HG03565 (cell line): ENCODE measurements around the gene KHDC1.
A peak's percentile ranks its signal among the peaks of the same experiment; 100 is the strongest.
"Not testable (repeated sequence)": the region's sequence is repeated elsewhere in the genome, so short reads cannot be mapped to it uniquely, and the experiment has no call there.

Experiments used
- ATAC-seq: cut with Tn5 transposase; IDR thresholded peaks from one replicate; pipeline ENCODE4 v1.9.1; 2021; ENCODE audit warnings: mild to moderate bottlenecking, moderate library complexity; ENCODE audit not compliant: unreplicated experiment

The KHDC1 gene, protein sequence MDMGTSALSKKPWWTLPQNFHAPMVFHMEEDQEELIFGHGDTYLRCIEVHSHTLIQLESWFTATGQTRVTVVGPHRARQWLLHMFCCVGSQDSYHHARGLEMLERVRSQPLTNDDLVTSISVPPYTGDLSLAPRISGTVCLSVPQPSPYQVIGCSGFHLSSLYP

DNA sequence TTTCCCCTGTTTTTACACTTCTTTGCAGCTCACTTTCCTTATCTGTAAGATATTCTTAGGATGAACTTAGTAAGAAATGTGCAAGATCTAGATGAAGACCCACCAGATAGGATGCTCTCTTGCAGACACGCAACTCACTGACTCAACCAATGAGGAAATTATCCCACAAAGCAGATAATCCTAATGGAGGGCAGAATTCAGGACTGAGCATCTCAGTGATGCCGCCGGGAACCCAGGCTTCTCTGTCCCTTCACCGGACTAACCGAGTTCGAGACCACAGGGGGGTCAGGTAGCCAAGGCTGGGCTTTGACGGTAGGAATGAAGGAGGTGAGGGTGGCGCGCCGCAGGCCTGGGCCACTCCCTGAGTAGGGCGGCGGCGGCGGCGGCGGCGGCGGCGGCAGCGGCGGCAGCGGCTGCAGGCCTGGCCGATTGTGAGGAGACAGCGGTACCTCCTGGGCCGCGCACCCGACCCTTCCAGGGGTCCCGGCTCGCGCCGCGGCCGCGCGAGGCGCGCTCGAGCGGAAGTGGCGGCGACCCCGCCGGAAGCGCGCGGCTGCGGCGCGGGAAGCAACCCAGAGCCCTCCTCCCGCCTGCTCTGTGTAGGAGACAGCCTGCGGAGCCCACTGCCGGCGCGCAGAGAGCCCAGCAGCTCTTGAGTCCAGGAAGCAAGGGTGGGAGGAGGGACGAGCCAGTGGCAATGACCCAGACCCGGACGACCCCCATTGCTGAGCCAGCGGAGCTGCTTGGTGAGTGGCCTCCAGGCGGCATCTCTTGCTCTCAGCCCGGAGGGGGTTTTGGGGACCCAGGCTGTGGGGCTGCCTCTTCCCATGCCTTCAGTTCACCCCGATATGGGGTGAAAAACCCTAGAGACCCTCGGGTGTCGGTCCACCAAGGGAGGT, at the start of gene KHDC1:
Gene KHDC1 (minus strand): TSS at position 526 of the 899 bp plus-strand sequence. CDS start 20,679 bp downstream, outside the sequence.
- ATAC-seq = peak; percentile 85

DNA sequence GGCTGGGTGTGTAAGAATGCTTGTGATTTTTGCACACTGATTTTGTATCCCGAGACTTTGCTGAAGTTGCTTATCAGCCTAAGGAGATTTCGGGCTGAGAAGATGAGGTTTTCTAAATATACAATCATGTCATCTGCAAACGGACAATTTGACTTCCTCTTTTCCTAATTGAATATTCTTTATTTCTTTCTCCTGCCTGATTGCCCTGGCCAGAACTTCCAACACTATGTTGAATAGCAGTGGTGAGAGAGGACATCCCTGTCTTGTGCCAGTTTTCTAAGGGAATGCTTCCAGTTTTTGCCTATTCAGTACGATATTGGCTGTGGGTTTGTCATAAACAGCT, 47.5 kb upstream of the KHDC1 start:
- ATAC-seq = not testable (repeated sequence)

DNA sequence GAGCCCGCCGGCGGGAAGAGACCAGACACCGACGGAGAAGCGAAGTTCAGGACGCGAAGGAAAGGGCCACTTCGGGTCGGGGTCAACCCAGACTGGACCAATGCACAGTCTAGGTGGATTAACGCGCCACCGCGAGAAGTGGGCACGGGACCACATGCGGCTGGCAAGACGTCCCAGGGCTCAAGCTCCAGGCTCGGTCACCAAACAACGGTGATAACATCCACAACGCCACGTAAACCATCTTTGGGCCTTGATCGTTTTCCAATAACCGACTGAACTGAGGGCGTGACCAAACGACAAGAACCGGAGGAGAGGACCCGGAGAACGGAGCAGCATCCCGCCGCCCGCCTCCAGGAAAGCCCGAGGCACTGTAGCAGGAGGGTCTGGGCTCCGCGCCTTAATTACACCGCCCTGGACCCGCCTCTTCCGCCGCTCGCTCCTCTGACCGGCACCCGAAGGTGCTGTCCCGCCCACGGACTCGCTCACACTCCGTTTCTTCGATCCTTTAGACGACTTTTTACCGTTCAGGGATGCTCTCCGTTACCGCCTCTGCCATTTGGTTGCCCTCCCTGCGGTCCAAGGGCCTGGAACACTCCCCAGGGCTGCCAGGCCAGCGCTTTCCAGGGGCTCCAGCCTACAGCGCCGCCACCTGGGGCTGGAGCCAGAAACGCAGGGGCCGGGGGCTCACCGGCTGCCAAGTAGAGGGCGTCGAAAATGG, 46.9 kb upstream of the KHDC1 start:
- peak; percentile 96 for ATAC-seq

DNA sequence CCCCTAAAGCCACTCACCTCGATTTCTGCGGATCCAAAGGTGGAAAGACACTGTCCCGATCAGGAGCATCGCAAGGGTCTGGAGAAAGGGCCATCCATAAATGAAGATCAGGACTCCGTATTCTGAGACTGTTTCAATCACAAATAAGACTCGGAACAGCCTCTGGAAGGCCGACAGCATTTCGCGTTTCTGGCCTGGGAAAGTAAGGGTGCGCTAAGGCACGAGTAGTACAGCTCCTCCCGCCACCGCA, 46.5 kb upstream of the KHDC1 start:
- ATAC-seq = no peak

DNA sequence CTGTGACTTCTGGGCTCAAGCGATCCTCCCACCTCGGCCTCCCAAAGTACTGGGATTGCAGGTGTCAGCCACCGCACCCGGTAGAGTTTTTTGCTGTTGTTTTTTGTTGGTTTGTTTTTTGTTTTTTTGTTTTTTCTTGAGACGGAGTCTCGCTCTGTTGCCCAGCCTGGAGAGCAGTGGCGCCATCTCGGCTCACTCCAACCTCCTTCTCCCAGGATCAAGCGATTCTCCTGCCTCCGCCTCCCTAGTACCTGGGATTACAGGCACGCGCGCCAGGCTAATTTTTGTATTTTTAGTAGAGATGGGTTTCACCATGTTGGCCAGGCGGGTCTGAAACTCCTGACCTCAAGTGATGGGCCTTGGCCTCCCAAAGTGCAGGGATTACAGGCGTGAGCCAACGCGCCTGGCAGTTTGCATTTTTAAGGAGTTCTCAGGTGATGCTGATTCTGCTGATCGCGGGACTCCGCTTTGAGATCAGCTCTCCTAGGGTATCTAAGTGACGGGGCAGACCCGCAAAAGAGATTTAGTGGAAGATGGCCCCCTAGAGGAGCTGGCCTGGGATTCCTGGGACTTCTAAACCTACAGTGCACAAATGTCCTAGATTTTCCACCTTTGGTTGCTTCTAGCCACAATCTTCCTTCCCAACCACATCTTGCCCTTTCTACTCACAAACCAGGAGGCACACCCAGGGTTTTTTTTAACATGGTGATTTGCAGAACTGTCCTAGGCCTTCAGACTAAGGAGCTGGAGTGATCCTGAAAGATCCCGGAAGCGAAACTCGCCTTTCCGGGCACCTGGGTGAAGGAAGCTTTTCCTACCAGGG, 45.9 kb upstream of the KHDC1 start:
- ATAC-seq = no peak

DNA sequence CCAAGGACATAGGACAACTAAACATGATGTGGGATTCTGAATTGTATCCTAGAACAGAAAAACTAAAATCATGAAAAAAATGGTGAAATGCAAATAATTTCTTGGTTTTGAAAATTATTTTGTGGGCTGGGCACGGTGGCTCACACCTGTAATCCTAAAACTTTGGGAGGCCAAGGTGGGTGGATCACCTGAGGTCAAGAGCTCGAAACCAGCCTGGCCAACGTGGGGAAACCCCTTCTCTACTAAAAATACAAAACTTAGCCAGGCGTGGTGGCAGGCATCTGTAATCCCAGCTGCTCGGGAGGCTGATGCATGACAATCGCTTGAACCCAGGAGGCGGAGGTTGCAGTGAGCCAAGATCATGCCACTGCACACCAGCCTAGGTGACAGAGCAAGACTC, 40.8 kb upstream of the KHDC1 start:
- not testable (repeated sequence) for ATAC-seq

DNA sequence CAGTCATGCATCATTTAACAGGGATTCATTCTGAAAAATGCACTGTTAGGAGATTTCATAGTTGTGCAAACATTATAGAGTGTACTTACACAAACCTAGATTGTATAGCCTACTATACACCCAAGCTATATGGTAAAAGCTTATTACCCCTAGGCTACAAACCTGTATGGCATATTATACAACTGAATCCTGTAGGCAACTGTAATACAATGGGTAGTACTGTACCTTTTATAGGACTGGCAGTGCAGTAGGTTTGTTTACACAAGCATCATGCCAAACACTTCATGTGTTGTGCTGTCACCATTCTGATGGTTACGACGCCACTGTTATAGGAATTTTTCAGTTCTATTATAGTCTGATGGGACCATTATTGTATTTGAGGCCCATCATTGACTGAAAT, 39.3 kb upstream of the KHDC1 start:
- ATAC-seq = no peak

DNA sequence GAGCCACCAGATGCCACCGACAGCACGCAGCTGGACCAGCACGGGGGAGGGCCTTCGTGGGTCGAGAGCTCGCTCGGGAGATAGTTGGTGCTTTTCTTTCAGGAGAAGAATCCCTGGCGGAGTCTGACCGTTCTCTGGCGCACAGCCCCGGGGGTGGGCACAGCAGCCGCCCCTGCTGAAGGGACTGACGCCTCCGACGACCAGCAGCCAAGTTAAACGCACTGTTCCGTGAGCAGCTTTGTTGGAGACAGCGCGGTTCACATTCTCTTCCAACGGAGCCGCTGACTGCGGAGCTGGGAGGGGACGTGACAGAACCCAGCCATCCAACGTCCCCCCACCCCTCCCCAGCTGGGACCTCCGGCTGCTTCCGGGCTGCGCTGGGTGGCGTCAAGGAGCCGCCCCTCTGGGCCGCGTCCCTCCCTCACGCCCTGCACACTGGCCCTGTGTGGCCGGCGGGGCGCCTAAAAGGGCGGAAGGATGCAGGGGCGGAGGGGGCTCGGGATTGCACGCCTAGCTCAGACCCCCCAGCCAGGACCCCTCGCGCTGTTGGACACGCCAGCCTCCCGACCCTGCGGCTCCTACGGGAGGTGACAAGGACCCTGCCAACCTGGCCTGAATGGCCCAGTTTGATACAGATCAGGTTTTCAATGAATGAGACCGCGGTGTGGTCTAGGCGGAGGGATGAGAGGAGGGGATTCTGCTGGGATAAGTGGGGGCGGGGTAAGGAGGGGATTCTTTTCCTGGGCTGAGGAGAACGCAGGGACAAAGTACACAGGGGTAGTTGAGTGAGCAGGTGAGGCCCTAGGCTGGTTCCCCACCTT, 36.4 kb upstream of the KHDC1 start:
- ATAC-seq = no peak

DNA sequence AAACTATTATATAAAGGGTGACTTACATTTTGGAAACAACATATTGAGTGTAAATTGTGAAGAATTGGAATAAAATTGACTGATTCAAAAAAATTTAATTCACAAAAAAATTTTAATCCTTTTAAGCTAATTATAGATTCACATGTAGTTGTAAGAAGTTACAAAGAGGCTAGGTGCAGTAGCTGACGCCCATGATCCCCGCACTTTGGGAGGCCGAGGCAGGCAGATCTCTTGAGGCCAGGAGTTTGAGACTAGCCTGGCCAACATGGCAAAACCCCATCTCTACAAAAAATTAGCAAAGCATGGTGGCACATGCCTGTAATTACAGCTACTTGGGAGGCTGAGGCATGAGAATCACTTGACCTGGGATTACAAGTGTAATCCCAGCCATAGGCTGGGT, 30.3 kb upstream of the KHDC1 start:
- no peak for ATAC-seq

DNA sequence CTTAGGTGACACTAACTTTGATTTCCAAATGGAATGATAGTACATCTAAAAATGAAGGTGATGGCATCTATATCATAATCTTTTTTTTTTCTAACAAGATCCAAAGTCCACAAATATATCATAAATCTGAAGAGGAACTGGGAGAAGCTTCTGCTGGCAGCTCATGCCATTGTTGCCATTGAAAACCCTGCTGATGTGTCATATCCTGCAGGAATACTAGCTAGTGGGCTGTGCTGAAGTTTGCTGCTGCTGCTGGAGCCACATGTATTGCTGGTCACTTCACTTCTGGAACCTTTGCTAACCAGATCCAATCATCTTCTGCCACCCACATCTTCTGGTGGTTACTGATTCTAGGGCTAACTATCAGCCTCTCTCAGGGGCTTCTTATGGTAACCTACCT, 27.4 kb upstream of the KHDC1 start:
- no peak for ATAC-seq

DNA sequence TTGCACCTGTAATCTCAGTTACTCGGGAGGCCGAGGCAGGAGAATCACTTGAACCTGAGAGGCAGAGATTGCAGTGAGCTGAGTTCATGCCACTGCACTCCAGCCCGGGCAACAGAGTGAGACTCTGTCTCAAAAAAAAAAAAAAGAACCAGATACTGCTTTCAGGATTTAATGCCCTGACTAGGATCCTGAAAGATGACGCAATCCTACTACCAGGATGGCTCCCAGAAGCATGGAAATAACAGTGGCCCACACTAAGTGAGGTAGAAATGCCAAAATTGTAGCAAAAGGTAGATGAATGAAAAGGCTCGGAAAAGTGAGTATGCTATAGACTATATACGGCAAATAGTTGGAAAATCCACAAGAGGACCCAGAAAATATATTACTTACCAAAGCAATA, 23.8 kb upstream of the KHDC1 start:
- no peak for ATAC-seq

DNA sequence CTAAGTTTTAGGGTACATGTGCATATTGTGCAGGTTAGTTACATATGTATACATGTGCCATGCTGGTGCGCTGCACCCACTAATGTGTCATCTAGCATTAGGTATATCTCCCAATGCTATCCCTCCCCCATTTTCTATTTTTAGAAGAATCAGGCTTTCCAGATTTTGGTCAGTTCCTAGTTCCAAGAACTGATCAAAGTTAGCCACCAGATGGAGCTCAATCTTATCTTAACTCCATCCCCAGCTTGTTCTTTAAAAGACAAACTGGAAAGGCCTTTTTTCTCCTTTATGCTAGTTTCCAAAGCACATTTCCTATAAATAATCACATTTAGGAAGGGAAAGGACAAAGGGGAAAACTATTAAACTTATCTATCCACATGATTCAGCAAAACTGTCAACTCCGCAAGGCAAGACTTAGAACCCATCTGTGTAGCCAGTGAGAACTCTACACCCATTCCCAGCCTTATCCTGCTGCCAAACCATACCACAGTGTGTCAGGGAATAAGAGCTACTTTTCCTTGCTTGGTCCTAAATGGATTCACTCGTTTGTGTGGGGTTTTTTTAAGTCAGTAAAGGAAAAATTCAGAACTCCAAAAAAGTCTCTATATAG, 22.8 kb upstream of the KHDC1 start:
- ATAC-seq = no peak

DNA sequence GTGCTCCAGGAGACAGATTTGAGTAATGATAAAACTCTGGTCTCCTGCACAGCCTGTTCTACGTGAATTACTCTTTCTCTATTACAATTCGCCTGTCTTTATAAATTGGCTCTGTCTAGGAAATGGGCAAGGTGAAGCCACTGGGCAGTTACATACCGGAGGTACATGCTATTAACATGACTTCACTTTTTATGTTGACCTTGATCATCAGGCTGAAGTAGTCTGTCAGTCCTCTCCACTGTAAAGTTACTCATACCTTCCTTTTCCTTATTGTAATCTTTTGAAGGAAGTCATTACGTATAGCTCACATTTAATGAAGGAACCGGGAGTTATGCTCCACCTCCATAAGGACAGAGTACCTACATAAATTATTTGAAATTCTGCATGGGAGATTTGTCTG, 19.9 kb upstream of the KHDC1 start:
- ATAC-seq = no peak

DNA sequence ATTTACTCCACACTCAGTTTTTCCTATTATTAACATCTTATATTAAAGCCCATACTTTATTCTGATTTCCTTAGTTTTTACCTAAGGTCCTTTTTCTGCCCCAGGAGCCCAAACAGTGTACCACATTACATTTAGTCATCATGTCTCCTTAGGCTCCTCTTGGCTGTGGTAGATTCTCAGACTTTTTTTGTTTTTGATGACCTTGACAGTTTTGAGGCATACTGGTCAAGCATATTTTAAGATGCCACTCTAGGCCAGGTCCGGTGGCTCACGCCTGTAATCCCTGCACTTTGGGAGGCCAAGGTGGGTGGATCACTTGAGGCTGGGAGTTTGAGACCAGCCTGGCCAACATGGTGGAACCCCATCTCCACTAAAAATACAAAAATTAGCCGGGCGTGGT, 18.7 kb upstream of the KHDC1 start:
- not testable (repeated sequence) for ATAC-seq

DNA sequence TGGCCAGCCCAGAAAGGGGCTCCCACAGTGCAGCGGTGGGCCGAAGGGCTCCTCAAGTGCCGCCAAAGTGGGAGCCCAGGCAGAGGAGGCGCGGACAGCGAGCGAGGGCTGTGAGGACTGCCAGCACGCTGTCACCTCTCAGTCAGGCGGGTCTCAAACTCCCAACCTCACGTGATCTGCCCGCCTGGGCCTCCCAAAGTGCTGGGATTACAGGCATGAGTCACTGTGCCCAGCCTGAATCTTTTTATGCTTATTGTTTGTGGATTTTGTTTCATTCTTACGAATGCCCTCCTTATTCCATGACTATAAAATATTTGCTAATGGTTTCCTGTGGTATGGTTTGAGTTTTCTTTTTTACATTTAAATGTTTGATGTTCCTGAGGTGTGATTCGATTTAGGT, 6.3 kb upstream of the KHDC1 start:
- ATAC-seq = not testable (repeated sequence)

DNA sequence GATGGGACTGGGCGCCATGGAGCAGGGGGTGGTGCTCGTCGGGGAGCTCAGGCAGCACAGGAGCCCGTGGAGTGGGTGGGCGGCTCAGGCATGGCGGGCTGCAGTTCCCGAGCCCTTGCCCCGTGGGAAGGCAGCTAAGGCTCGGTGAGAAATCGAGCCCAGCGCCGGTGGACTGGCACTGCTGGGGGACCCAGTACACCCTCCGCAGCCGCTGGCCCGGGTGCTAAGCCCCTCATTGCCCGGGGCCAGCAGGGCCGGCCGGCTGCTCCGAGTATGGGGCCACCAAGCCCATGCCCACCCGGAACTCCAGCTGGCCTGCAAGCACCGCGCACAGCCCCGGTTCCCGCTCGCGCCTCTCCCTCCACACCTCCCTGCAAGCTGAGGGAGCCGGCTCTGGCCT, 5.9 kb upstream of the KHDC1 start:
- ATAC-seq = not testable (repeated sequence)

DNA sequence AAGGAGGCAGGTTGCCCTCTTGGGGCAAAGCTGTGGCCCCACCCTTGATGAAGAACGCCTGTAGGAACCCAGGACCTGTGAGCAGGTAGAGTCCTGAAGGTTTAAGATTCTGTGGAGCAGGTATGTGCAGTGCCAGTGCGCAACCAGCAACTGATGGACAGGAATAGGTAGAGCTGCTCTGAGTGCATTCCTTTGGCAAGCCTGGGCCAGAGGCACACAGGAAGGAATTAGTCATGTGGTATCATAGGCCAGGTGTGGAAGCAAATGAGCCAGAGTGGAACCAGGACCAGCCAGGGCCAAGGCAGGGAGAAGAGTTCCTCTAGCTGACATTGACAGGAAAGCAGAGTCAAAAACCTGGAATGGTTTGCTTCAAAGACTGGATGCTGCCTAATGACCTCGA, 1.4 kb upstream of the KHDC1 start:
- no peak for ATAC-seq

DNA sequence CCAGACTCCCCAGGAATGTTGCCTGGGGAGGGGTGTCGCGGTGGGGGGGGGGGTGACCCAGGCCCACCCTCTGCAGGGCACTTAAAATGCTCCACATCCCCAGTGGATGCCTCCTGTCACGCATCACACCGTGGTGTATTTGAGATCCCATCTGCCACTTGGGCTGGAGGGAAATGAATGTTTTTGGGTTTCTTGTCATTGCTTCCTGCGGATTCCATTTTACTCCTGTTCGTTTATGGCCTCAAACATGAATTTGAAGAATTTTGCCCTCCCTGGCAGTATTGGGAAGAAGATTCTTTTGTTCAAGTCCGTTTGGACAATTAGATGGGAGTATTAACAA, 544 bp upstream of the KHDC1 start:
- ATAC-seq = no peak

DNA sequence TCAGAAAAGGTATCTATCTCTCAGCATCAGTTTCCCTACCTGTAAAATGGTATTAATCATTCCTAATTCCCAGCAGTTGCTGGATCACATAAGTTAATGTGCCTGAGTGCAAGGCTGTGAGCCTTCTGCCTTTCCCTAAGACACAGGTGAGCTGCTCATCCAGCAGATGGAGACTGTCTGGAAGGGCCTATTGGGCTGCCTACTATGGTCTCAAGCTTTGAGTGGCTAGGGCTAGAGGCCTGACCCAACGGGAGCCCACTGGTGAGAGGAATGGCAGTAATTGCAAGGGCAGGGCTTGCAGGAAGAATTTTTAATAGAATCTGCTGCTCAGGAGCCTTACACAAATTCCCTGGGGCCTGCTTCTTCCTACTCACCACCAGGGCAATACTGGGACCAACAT, 4.3 kb downstream of the KHDC1 start:
- no peak for ATAC-seq

DNA sequence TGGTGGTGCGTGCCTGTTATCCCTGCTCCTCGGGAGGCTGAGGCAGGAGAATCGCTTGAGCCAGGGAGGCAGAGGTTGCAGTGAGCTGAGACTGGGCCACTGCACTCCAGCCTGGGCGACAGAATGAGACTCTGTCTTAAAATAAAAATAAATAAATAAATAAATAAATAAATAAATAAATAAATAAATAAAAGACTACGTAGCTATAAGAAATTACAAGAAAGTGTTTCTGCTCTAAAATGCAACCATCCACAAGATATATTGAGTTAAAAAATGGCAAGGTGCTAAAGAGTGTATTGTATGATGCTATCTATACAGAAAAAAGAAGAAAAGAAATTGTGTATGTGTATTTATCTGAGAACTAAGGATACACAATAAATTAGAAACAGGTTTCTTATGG, 8.7 kb downstream of the KHDC1 start:
- ATAC-seq = not testable (repeated sequence)
